CD4-positive, alpha-beta memory T cell (primary cell): ENCODE results near the gene BOD1. TPM values are rescaled to one million over a fixed set of nuclear protein-coding genes. Genes with fewer than 3 reads are reported as not detected.

ENCODE experiments used
- CTCF ChIA-PET: fragments of 350-600 bp; sonication (Branson Sonifier 250); formaldehyde crosslinking; loops from one replicate; lab custom pipeline; 2021; ENCODE audit warnings: inconsistent platforms; ENCODE audit not compliant: partially characterized antibody; lab: Charles Lee
- POLR2A ChIA-PET: fragments of 350-600 bp; sonication (Branson Sonifier 250); formaldehyde crosslinking; loops from one replicate; lab custom pipeline; 2021; ENCODE audit not compliant: partially characterized antibody; lab: Charles Lee
- DNase-seq, 5 donors: peaks; one replicate each; pipeline versions ENCODE4 v3.0.0 to v3.0.0-alpha.2; 2020 to 2022; ENCODE audit warnings: mixed read lengths in 1 of 5
- H3K27ac ChIP-seq: one replicate; pipeline ENCODE4 v1.7.0; 2013; ENCODE audit warnings: low read depth, low read length
- H3K27me3 ChIP-seq: 2 replicates; pipeline ENCODE4 v1.7.0; 2013; ENCODE audit warnings: mild to moderate bottlenecking, low read length, moderate library complexity; ENCODE audit not compliant: insufficient read depth
- H3K36me3 ChIP-seq: 2 replicates; pipeline ENCODE4 v1.7.0; 2013; ENCODE audit warnings: mild to moderate bottlenecking, low read length, moderate library complexity; ENCODE audit not compliant: insufficient read depth
- H3K4me1 ChIP-seq: 2 replicates; pipeline ENCODE4 v1.7.0; 2013; ENCODE audit warnings: mild to moderate bottlenecking, low read length, moderate library complexity; ENCODE audit not compliant: insufficient read depth
- H3K4me3 ChIP-seq, 2 donors: one replicate each; pipeline ENCODE4 v1.7.0; 2013; ENCODE audit warnings: low read length in 2 of 2, mild to moderate bottlenecking in 1 of 2
- H3K9me3 ChIP-seq, 2 donors: one replicate each; pipeline ENCODE4 v1.7.0; 2013; ENCODE audit warnings: low read length in 2 of 2, control low read depth in 1 of 2; ENCODE audit not compliant: control insufficient read depth in 1 of 2
- H3K27ac Mint-ChIP-seq, 7 donors: one replicate each; pipeline ENCODE4 v1.8.0; 2020 to 2021; ENCODE audit warnings: mixed read lengths in 7 of 7, mild to moderate bottlenecking in 6 of 7, inconsistent platforms in 3 of 7, moderate library complexity in 3 of 7
- H3K27me3 Mint-ChIP-seq, 2 donors: one replicate each; pipeline ENCODE4 v1.8.0; 2020 to 2021; ENCODE audit warnings: mixed read lengths in 2 of 2
- H3K36me3 Mint-ChIP-seq, 2 donors: one replicate each; pipeline ENCODE4 v1.8.0; 2020 to 2021; ENCODE audit warnings: mixed read lengths in 2 of 2, inconsistent platforms in 1 of 2, mild to moderate bottlenecking in 1 of 2
- H3K4me1 Mint-ChIP-seq, 4 donors: one replicate each; pipeline ENCODE4 v1.8.0; 2020 to 2021; ENCODE audit warnings: mixed read lengths in 4 of 4, mild to moderate bottlenecking in 1 of 4
- H3K4me3 Mint-ChIP-seq, 8 donors: one replicate each; pipeline ENCODE4 v1.8.0; 2020 to 2021; ENCODE audit warnings: mixed read lengths in 8 of 8, mild to moderate bottlenecking in 7 of 8, moderate library complexity in 6 of 8, inconsistent platforms in 3 of 8
- H3K9me3 Mint-ChIP-seq, 8 donors: one replicate each; pipeline ENCODE4 v1.8.0; 2020 to 2021; ENCODE audit warnings: mixed read lengths in 8 of 8, mild to moderate bottlenecking in 5 of 8, inconsistent platforms in 3 of 8, moderate library complexity in 1 of 8
- intact Hi-C: fragments of 100-400 bp; cut with micrococcal nuclease; formaldehyde crosslinking; loops from one replicate; pipeline ENCODE4 v1.15.1; 2023
- polyA plus RNA-seq, 2 donors: library from polyadenylated mRNA; unstranded; fragments of 300-500 nt; fragmentation: Illumina TruSeq; gene quantifications; one replicate each; pipeline ENCODE4 v1.2.3, GENCODE V29; 2021
- total RNA-seq, 2 experiments: library from RNA; stranded (reverse); gene quantifications; one replicate each; pipeline ENCODE4 v1.2.3, GENCODE V29; 2021

BOD1 gene
- total and polyA plus RNA-seq, 4 experiments from 2014 or later, result 11.8 to 38.1 (median 25.1) TPM

DNA sequence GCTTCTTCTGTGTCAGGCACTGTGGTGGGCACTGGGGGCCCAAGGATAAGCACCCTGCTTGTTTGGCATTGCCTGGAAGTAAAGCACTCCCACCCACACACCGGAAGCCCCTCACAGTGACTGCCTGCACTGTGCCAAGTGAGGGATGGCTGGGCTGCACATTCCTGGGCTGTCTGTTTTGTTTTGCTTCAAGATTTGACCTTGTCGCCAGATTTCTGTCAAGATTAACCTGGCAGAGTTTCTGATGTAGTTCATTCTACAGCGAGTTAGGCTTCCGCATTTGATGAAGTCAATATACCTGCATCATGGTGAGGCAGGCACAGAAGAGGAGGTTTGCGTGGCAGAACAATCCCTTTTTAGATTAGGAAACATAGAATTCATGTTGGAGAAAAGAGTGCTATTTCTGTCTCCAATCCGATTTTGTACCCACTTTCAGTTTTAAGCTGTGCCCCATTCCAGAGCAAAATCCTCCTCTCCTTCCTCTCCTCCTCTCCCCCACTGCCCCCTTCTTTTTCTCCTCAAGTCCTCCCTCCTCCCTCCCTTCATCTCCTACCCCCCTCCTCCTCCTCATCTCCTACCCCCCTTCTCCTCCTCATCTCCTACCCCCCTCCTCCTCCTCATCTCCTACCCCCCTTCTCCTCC, 14.4 kb upstream of the BOD1 start:
- no peak overlapping the region for H3K27ac ChIP-seq
- POLR2A ChIA-PET, result no interaction called here
- CTCF ChIA-PET, result no interaction called here
- intact Hi-C loops, result no loop called here
- H3K36me3 ChIP-seq, result no peaks in the 10 kb centered on the region
- no peaks in the 10 kb centered on the region for H3K4me1 ChIP-seq
- H3K4me1 Mint-ChIP-seq, result peaks cover 0 to 3% (median 0%) of the 10 kb centered on the region in 4 donors
- H3K27ac Mint-ChIP-seq, result no peak overlapping the region
- no peaks in the 10 kb centered on the region for H3K9me3 ChIP-seq
- H3K4me3 Mint-ChIP-seq, result no peak overlapping the region
- no peak overlapping the region for H3K4me3 ChIP-seq
- H3K36me3 Mint-ChIP-seq, result no peaks in the 10 kb centered on the region
- peaks cover 2 to 3% of the 10 kb centered on the region in 2 donors for H3K27me3 Mint-ChIP-seq
- no peak for DNase-seq
- H3K9me3 Mint-ChIP-seq, result no peaks in the 10 kb centered on the region
- H3K27me3 ChIP-seq, result no peaks in the 10 kb centered on the region

DNA sequence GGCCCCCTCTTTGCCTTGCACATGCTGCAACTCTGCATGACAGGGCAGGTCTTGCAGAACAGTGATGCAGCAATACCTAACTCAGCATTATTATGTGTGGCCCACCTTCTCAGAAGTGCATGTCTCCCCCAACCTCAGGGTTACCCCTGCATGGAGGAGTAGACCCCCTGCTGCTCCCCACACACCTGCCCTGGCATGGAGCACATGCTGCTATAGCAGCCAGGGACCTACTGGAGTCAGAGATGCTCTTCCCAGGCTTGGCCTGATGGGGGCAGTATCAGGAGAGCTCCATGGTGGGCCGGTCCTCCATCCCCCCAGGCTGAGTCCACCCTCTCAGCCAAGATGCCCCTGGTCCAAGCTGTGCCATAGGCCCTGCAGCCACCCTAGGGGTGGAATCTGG, 13.2 kb upstream of the BOD1 start:
- peaks cover 0 to 3% of the 10 kb centered on the region in 2 donors for H3K27me3 Mint-ChIP-seq
- H3K36me3 Mint-ChIP-seq, result no peaks in the 10 kb centered on the region
- intact Hi-C loops, result no loop called here
- Histone ChIP-seq H3K27me3 (no peaks in the 10 kb centered on the region), H3K27ac (no peak overlapping the region), H3K4me1 (no peaks in the 10 kb centered on the region), H3K36me3 (no peaks in the 10 kb centered on the region), H3K9me3 (no peaks in the 10 kb centered on the region), H3K4me3 (no peak overlapping the region)
- H3K27ac Mint-ChIP-seq, result no peak overlapping the region
- H3K4me1 Mint-ChIP-seq, result peaks cover 0 to 3% (median 0%) of the 10 kb centered on the region in 4 donors
- H3K4me3 Mint-ChIP-seq, result no peak overlapping the region
- DNase-seq, result no peak
- ChIA-PET CTCF (interaction anchor here (0.8 to 3.4 kb wide), 4 partner anchors 14 to 343 kb away, joined by 4 to 14 read pairs (median 5); partner anchors contain the start of gene BOD1), POLR2A (no interaction called here)
- no peaks in the 10 kb centered on the region for H3K9me3 Mint-ChIP-seq

GRCh38 chr5:173628501-173628900, 12.1 kb upstream of the BOD1 start:
- Histone ChIP-seq H3K9me3 (no peaks in the 10 kb centered on the region), H3K36me3 (no peaks in the 10 kb centered on the region), H3K4me1 (no peaks in the 10 kb centered on the region), H3K27me3 (no peaks in the 10 kb centered on the region), H3K4me3 (no peak overlapping the region), H3K27ac (no peak overlapping the region)
- no peak for DNase-seq
- Mint-ChIP-seq H3K4me1 (peaks cover 0 to 3% (median 0%) of the 10 kb centered on the region in 4 donors), H3K27me3 (peaks cover 0 to 3% of the 10 kb centered on the region in 2 donors), H3K4me3 (no peak overlapping the region), H3K27ac (no peak overlapping the region), H3K9me3 (no peaks in the 10 kb centered on the region), H3K36me3 (no peaks in the 10 kb centered on the region)
- intact Hi-C loops, result no loop called here
- ChIA-PET POLR2A (no interaction called here), CTCF (interaction anchor here (1.7 to 3.4 kb wide), 2 partner anchors 13 to 344 kb away, joined by 6 to 14 read pairs; partner anchors contain the start of gene BOD1)

DNA sequence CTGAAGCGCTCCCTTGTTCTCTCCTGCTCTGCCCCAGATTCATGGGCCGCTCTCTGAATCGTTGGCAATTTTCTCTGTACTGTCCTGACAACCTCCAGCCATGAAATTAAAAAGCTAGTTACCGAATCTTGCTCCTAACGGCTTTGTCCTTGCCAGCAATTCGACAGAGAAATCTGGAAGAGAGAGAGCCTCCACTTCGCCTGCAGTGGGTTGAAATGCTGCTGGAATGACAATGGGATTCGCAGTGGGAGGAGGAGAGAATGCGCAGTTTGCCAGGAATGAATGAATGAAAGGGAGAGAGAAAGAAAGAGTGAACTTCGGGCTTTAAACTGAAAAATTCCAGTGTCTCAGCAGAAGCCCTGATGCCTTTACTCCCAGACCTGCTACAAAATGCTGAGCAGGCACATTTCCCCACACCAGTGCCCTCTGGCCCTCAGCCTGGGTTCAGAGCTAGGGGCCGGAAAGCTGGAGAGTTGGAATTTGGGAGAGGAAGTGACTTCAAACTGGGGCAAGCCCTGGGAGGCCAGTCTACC, 11.5 kb upstream of the BOD1 start:
- Mint-ChIP-seq H3K27me3 (peaks cover 0 to 3% of the 10 kb centered on the region in 2 donors), H3K4me3 (no peak overlapping the region), H3K36me3 (no peaks in the 10 kb centered on the region), H3K4me1 (peaks cover 0 to 3% (median 0%) of the 10 kb centered on the region in 4 donors), H3K9me3 (no peaks in the 10 kb centered on the region), H3K27ac (no peak overlapping the region)
- no peaks in the 10 kb centered on the region for H3K9me3 ChIP-seq
- H3K4me3 ChIP-seq, result no peak overlapping the region
- ChIA-PET CTCF (interaction anchor here (3.4 kb wide), 1 partner anchor 345 kb away, joined by 14 read pairs; no protein-coding TSS in a partner anchor), POLR2A (no interaction called here)
- H3K36me3 ChIP-seq, result no peaks in the 10 kb centered on the region
- no peak for DNase-seq
- no peak overlapping the region for H3K27ac ChIP-seq
- no peaks in the 10 kb centered on the region for H3K27me3 ChIP-seq
- no peaks in the 10 kb centered on the region for H3K4me1 ChIP-seq
- intact Hi-C loops, result no loop called here

- Mint-ChIP-seq H3K36me3 (no peaks in the 10 kb centered on the region), H3K4me1 (peaks cover 0 to 3% (median 0%) of the 10 kb centered on the region in 4 donors), H3K4me3 (no peak overlapping the region), H3K9me3 (no peaks in the 10 kb centered on the region), H3K27ac (no peak overlapping the region), H3K27me3 (peaks cover 0 to 3% of the 10 kb centered on the region in 2 donors)
- Histone ChIP-seq H3K4me1 (no peaks in the 10 kb centered on the region), H3K4me3 (no peak overlapping the region), H3K9me3 (no peaks in the 10 kb centered on the region), H3K27ac (no peak overlapping the region), H3K27me3 (no peaks in the 10 kb centered on the region), H3K36me3 (no peaks in the 10 kb centered on the region)
- no peak for DNase-seq
- CTCF ChIA-PET, result interaction anchor here (1.0 to 3.4 kb wide), 3 partner anchors 9 to 345 kb away, joined by 3 to 14 read pairs (median 3); no protein-coding TSS in a partner anchor
- POLR2A ChIA-PET, result no interaction called here
- intact Hi-C loops, result no loop called here
Observed at GRCh38 chr5:173627271-173627670, 10.8 kb upstream of the BOD1 start.

GRCh38 chr5:173626505-173626820, 10.0 kb upstream of the BOD1 start:
- no peak for DNase-seq
- intact Hi-C loops, result no loop called here
- Mint-ChIP-seq H3K4me1 (peaks cover 0 to 3% (median 0%) of the 10 kb centered on the region in 4 donors), H3K36me3 (no peaks in the 10 kb centered on the region), H3K27ac (no peak overlapping the region), H3K27me3 (peaks cover 0 to 3% of the 10 kb centered on the region in 2 donors), H3K9me3 (no peaks in the 10 kb centered on the region), H3K4me3 (no peak overlapping the region)
- no peaks in the 10 kb centered on the region for H3K9me3 ChIP-seq
- no peaks in the 10 kb centered on the region for H3K36me3 ChIP-seq
- H3K4me1 ChIP-seq, result no peaks in the 10 kb centered on the region
- H3K4me3 ChIP-seq, result no peak overlapping the region
- no peaks in the 10 kb centered on the region for H3K27me3 ChIP-seq
- no peak overlapping the region for H3K27ac ChIP-seq
- ChIA-PET CTCF (interaction anchor here (1.0 to 3.4 kb wide), 3 partner anchors 9 to 346 kb away, joined by 3 to 14 read pairs (median 3); no protein-coding TSS in a partner anchor), POLR2A (no interaction called here)

DNA sequence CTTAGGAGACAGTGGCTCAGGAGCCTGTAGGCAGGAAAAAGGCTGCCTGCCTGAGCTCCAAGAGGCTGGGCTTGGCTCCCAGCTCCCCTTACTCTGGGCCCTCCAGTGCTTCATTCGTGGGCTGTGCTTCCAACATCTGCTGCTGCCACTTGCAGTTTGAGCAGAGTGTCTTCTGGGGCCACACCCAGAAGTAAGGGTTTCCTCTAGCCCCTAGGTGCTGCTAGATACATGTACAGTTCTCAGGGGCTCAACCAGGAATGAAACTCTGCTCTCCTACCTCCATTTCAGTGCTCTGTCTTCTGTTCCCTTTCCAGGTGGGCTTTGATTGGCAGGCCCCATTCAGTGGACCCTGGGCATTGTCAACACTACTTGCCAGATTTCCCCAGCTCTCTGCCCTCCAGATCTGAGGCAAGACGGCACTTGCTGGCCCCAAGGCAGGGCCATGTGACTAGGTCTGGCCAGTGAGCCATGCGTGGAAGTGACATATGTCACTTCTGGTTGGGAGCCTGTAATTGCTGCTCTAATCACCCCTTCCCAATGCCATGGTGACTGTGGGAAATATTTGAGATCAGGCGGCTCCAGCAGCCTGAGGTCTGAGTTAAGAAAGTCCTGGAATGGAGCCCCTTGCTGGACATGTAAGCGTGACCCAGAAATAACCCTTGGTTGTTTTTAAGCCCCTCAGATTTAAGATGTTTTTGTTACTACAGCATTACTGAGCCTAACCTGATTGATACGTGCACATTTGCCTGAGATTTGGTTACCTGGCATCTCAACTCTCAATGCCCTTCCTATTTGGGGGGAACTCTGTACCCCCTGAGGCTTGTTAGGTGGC, 9.4 kb upstream of the BOD1 start:
- Mint-ChIP-seq H3K4me3 (no peak overlapping the region), H3K27ac (no peak overlapping the region), H3K36me3 (no peaks in the 10 kb centered on the region), H3K4me1 (peaks cover 0 to 3% (median 0%) of the 10 kb centered on the region in 4 donors), H3K27me3 (peaks cover 0 to 3% of the 10 kb centered on the region in 2 donors), H3K9me3 (no peaks in the 10 kb centered on the region)
- H3K9me3 ChIP-seq, result no peaks in the 10 kb centered on the region
- no peaks in the 10 kb centered on the region for H3K4me1 ChIP-seq
- ChIA-PET CTCF (interaction anchor here (1.0 to 11.8 kb wide), 3 partner anchors 8 to 344 kb away, joined by 3 to 211 read pairs (median 3); no protein-coding TSS in a partner anchor), POLR2A (no interaction called here)
- no peak for DNase-seq
- H3K27ac ChIP-seq, result no peak overlapping the region
- no peak overlapping the region for H3K4me3 ChIP-seq
- intact Hi-C loops, result no loop called here
- no peaks in the 10 kb centered on the region for H3K36me3 ChIP-seq
- H3K27me3 ChIP-seq, result no peaks in the 10 kb centered on the region
